ENCODE results near the gene OBSCN.

DNA sequence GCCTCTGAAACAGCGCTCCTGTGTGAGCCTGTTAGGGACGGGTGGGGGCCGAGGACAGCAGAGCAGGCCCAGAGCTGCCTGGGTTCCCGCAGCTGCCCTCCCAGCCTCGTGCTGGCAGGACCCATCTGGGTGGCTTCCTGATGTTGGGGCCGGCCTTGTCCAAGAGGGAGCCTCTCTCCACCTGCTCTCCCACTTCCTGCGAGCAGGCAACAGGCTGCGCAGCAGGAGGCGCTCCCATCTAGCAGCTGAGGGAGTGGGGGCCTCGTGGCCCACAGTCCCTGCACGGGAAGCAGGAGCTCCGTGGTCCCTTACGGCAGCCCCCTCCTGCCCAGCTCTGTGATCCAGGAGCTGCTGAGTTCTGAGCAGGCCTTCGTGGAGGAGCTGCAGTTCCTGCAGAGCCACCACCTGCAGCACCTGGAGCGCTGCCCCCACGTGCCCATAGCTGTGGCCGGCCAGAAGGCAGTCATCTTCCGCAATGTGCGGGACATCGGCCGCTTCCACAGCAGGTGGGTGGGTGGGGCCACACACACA is 130.7 kb downstream of the OBSCN start:
- TF ChIP-seq HNF4A (CRISPR knock-in tag; IDR thresholded peaks at IDR 0.05) (no peak), FOXK2 (IDR thresholded peaks at IDR 0.05) (no peak)
